Neural cell (in vitro differentiated cells): Measurements from ENCODE around the gene CRY2. TPM values are rescaled to one million over a fixed set of nuclear protein-coding genes. Genes with fewer than 3 reads are reported as not detected.
"Not testable (repeated sequence)": the region's sequence is repeated elsewhere in the genome, so short reads cannot be mapped to it uniquely, and the experiment has no call there.

Experiments
- H2AFZ ChIP-seq: fragments of 200-600, 300-800 bp; sonication (generic), shearing (Covaris generic); 2 replicates; pipeline ENCODE4 v1.6.0; 2014; ENCODE audit warnings: low read depth, mild to moderate bottlenecking, antibody characterized with exemption, low read length, moderate library complexity
- H3F3A ChIP-seq: fragments of 200-600 bp; shearing (Covaris generic); 2 replicates; pipeline ENCODE4 v1.6.1; 2016; ENCODE audit warnings: mild to moderate bottlenecking, moderate library complexity, mixed read lengths, antibody characterized with exemption, low read length; ENCODE audit not compliant: insufficient read depth, poor library complexity, severe bottlenecking
- H3K27ac ChIP-seq: fragments of 200-600, 300-800 bp; sonication (generic), shearing (Covaris generic); 2 replicates; pipeline ENCODE4 v1.5.1; 2014; ENCODE audit warnings: mild to moderate bottlenecking, low read length, moderate library complexity
- H3K27me3 ChIP-seq: fragments of 300-800, 200-600 bp; sonication (generic), shearing (Covaris generic); 2 replicates; pipeline ENCODE4 v1.6.0; 2014; ENCODE audit warnings: mild to moderate bottlenecking, low read depth, low read length, moderate library complexity; ENCODE audit not compliant: insufficient read depth
- H3K36me3 ChIP-seq: fragments of 300-800, 200-600 bp; sonication (generic), shearing (Covaris generic); 2 replicates; pipeline ENCODE4 v1.5.1; 2014; ENCODE audit warnings: mild to moderate bottlenecking, antibody characterized with exemption, low read length, moderate library complexity; ENCODE audit not compliant: insufficient read depth
- H3K4me2 ChIP-seq: fragments of 300-800, 200-600 bp; sonication (generic), shearing (Covaris generic); 2 replicates; pipeline ENCODE4 v1.6.0; 2014; ENCODE audit warnings: mild to moderate bottlenecking, low read length
- H3K4me3 ChIP-seq: fragments of 300-800, 200-600 bp; sonication (generic), shearing (Covaris generic); 2 replicates; pipeline ENCODE4 v1.5.1; 2014; ENCODE audit warnings: mild to moderate bottlenecking, low read length, moderate library complexity
- H3K79me2 ChIP-seq: fragments of 200-600 bp; shearing (Covaris generic); replicated peaks from 2 replicates; pipeline ENCODE4 v1.6.0; 2014; ENCODE audit warnings: mild to moderate bottlenecking, low read length, moderate library complexity; ENCODE audit not compliant: insufficient read depth
- H3K9ac ChIP-seq: fragments of 300-800, 200-600 bp; sonication (generic), shearing (Covaris generic); 2 replicates; pipeline ENCODE4 v1.6.1; 2016; ENCODE audit warnings: mild to moderate bottlenecking, low read length, mixed read lengths
- H3K9me2 ChIP-seq: fragments of 200-600 bp; shearing (Covaris generic); 2 replicates; pipeline ENCODE4 v1.6.1; 2016; ENCODE audit warnings: mild to moderate bottlenecking, low read length, mixed read lengths; ENCODE audit not compliant: insufficient read depth
- H3K9me3 ChIP-seq: fragments of 200-600, 300-800 bp; sonication (generic), shearing (Covaris generic); 2 replicates; pipeline ENCODE4 v1.6.1; 2016; ENCODE audit warnings: mild to moderate bottlenecking, mixed run types, low read length, moderate library complexity, mixed read lengths
- H4K20me1 ChIP-seq: fragments of 200-600 bp; shearing (Covaris generic); 2 replicates; pipeline ENCODE4 v1.6.1; 2016; ENCODE audit warnings: mild to moderate bottlenecking, mixed run types; ENCODE audit not compliant: insufficient read depth
- EP300 ChIP-seq: fragments of 450-650 bp; conservative IDR thresholded peaks from 2 replicates; pipeline ENCODE4 v1.6.1; 2014; ENCODE audit warnings: antibody characterized with exemption, mild to moderate bottlenecking, moderate library complexity; ENCODE audit not compliant: poor library complexity, severe bottlenecking
- EZH2 ChIP-seq: fragments of 200-600, 300-800 bp; shearing (Covaris generic), sonication (generic); IDR thresholded peaks from 2 replicates; pipeline ENCODE4 v1.6.1; 2014; ENCODE audit warnings: antibody characterized with exemption, low read length, borderline replicate concordance, mild to moderate bottlenecking; ENCODE audit not compliant: insufficient read depth, poor library complexity, severe bottlenecking
- MXI1 ChIP-seq: fragments of 450-650 bp; conservative IDR thresholded peaks from 2 replicates; pipeline ENCODE4 v1.6.1; 2014; ENCODE audit warnings: antibody characterized with exemption, mild to moderate bottlenecking; ENCODE audit not compliant: poor library complexity, severe bottlenecking
- POLR2AphosphoS5 ChIP-seq: IDR thresholded peaks from 2 replicates; pipeline ENCODE4 v1.6.1; 2012
- RAD21 ChIP-seq: fragments of 450-650 bp; conservative IDR thresholded peaks from 2 replicates; pipeline ENCODE4 v1.6.1; 2014; ENCODE audit warnings: antibody characterized with exemption, mild to moderate bottlenecking, moderate library complexity
- SMC3 ChIP-seq: fragments of 450-650 bp; conservative IDR thresholded peaks from 2 replicates; pipeline ENCODE4 v1.6.1; 2014; ENCODE audit warnings: antibody characterized with exemption, mild to moderate bottlenecking, moderate library complexity; ENCODE audit not compliant: poor library complexity
- TAF1 ChIP-seq: IDR thresholded peaks from 2 replicates; pipeline ENCODE4 v1.6.1; 2012; ENCODE audit warnings: low read depth
- polyA plus RNA-seq: library from polyadenylated mRNA; depleted of rRNA; stranded (reverse); fragments of >200 nt; gene quantifications from 2 replicates; pipeline ENCODE4 v1.2.3, GENCODE V29; 2014
- TF ChIP-seq, protein P1 (sequence below): IDR thresholded peaks from 2 replicates; pipeline ENCODE4 v1.6.1; 2012; ENCODE audit warnings: borderline replicate concordance
- TF ChIP-seq, protein P2 (sequence below): fragments of 450-650 bp; IDR thresholded peaks from 2 replicates; pipeline ENCODE4 v1.5.1; 2014; ENCODE audit warnings: antibody characterized with exemption, mild to moderate bottlenecking, moderate library complexity; ENCODE audit not compliant: poor library complexity, severe bottlenecking

CRY2 gene
- polyA plus RNA-seq, 1 donor from 2014 or later = 27.8 TPM

DNA sequence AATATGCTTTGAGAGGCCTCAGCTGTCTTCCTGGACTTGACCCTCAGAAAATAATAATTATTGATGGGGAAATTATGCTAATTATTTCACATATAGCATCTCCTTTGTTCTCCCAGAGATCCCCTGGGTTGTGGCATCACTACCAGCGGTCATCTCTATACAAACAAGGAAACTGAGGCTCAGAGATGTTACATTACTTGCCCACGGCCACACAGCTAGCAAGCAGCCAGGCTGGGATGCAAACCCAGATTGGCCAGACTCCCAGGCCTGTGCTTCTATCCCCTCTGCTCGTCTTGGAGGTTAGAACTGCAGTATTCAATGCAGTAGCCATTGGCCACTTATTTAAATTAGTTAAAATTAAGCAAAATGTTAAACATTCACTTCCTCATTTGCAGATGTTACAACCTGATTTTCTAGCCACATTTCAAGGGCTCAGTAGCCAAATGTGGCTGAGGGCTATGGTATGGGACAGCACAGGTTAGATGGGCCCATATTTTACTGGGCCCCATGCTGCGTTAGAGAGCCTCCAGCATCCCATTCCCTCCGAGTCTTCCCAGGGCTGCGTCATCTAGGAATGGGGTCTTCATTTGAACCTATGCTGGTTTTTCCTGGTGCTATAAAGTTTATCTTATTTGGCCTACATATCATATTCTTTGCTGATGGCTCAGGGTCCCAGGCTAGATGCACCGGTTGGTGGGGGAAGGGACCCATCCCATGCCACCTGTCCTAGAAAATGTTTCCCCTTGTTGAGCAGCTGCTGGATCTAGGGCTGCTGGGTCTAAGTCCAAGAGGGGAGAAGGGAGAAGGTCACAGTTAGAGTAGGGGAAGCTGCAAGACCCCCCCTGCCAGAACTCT, 40.1 kb upstream of the CRY2 start:
- Histone ChIP-seq H3K4me3 (peak overlapping the region; percentile 73), H3K27ac (no peak overlapping the region)

DNA sequence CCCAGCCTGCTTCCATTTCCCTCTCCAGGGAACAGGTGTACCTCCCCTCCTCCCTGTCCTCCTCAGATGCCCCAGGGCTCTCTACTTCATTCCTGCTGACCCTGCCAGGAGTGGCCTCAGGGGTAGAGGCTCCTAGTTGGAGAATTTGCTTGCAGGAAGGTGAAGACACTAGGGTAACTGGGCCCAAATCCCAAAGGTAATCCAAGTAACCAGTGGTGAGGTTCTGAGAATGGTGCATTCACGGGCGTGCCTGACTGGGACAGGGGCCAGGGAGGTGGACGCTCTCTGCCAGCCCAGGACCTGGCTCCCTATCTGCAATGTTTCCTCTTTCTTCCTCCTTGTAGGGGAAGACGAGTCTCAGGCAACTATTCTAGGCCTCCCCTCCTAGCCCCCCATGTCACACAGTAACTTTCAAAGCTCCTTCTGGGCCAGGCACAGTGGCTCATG, 39.5 kb upstream of the CRY2 start:
- H4K20me1 ChIP-seq = no peaks in the 10 kb centered on the region
- H3K79me2 ChIP-seq = peaks cover 14% of the 10 kb centered on the region
- no peak for TF ChIP-seq RAD21
- TF ChIP-seq, protein P1, sequence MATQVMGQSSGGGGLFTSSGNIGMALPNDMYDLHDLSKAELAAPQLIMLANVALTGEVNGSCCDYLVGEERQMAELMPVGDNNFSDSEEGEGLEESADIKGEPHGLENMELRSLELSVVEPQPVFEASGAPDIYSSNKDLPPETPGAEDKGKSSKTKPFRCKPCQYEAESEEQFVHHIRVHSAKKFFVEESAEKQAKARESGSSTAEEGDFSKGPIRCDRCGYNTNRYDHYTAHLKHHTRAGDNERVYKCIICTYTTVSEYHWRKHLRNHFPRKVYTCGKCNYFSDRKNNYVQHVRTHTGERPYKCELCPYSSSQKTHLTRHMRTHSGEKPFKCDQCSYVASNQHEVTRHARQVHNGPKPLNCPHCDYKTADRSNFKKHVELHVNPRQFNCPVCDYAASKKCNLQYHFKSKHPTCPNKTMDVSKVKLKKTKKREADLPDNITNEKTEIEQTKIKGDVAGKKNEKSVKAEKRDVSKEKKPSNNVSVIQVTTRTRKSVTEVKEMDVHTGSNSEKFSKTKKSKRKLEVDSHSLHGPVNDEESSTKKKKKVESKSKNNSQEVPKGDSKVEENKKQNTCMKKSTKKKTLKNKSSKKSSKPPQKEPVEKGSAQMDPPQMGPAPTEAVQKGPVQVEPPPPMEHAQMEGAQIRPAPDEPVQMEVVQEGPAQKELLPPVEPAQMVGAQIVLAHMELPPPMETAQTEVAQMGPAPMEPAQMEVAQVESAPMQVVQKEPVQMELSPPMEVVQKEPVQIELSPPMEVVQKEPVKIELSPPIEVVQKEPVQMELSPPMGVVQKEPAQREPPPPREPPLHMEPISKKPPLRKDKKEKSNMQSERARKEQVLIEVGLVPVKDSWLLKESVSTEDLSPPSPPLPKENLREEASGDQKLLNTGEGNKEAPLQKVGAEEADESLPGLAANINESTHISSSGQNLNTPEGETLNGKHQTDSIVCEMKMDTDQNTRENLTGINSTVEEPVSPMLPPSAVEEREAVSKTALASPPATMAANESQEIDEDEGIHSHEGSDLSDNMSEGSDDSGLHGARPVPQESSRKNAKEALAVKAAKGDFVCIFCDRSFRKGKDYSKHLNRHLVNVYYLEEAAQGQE = no peak
- TF ChIP-seq TAF1 = no peak
- TF ChIP-seq, protein P2, sequence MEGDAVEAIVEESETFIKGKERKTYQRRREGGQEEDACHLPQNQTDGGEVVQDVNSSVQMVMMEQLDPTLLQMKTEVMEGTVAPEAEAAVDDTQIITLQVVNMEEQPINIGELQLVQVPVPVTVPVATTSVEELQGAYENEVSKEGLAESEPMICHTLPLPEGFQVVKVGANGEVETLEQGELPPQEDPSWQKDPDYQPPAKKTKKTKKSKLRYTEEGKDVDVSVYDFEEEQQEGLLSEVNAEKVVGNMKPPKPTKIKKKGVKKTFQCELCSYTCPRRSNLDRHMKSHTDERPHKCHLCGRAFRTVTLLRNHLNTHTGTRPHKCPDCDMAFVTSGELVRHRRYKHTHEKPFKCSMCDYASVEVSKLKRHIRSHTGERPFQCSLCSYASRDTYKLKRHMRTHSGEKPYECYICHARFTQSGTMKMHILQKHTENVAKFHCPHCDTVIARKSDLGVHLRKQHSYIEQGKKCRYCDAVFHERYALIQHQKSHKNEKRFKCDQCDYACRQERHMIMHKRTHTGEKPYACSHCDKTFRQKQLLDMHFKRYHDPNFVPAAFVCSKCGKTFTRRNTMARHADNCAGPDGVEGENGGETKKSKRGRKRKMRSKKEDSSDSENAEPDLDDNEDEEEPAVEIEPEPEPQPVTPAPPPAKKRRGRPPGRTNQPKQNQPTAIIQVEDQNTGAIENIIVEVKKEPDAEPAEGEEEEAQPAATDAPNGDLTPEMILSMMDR = no peak
- TF ChIP-seq EP300 = no peak
- TF ChIP-seq EZH2 = no peak
- no peak for TF ChIP-seq SMC3
- TF ChIP-seq MXI1 = no peak
- TF ChIP-seq POLR2AphosphoS5 = no peak
- H3K36me3 ChIP-seq = peaks cover 7% of the 10 kb centered on the region
- H3K9me3 ChIP-seq = no peaks in the 10 kb centered on the region
- H3F3A ChIP-seq = no peaks in the 10 kb centered on the region
- no peaks in the 10 kb centered on the region for H3K9me2 ChIP-seq
- H2AFZ ChIP-seq = no peak overlapping the region
- no peak overlapping the region for H3K9ac ChIP-seq
- H3K27ac ChIP-seq = no peak overlapping the region
- H3K4me2 ChIP-seq = no peak overlapping the region
- H3K4me3 ChIP-seq = peak overlapping the region; percentile 73
- peaks cover 19% of the 10 kb centered on the region for H3K27me3 ChIP-seq

More for the DNA sequence above, 40.1 kb upstream of the CRY2 start:
- no peak overlapping the region for H2AFZ ChIP-seq
- H3K9ac ChIP-seq = no peak overlapping the region
- TF ChIP-seq SMC3 (no peak), EP300 (no peak), MXI1 (no peak), POLR2AphosphoS5 (no peak), EZH2 (no peak), TAF1 (no peak)
- TF ChIP-seq, protein P1 = no peak
- TF ChIP-seq, protein P2 = no peak
- H4K20me1 ChIP-seq = no peaks in the 10 kb centered on the region
- no peaks in the 10 kb centered on the region for H3K9me3 ChIP-seq
- H3K36me3 ChIP-seq = peaks cover 7% of the 10 kb centered on the region
- H3K27me3 ChIP-seq = peaks cover 24% of the 10 kb centered on the region
- peaks cover 14% of the 10 kb centered on the region for H3K79me2 ChIP-seq
- H3K4me2 ChIP-seq = peak overlapping the region; percentile 99
- H3K9me2 ChIP-seq = no peaks in the 10 kb centered on the region
- no peaks in the 10 kb centered on the region for H3F3A ChIP-seq

DNA sequence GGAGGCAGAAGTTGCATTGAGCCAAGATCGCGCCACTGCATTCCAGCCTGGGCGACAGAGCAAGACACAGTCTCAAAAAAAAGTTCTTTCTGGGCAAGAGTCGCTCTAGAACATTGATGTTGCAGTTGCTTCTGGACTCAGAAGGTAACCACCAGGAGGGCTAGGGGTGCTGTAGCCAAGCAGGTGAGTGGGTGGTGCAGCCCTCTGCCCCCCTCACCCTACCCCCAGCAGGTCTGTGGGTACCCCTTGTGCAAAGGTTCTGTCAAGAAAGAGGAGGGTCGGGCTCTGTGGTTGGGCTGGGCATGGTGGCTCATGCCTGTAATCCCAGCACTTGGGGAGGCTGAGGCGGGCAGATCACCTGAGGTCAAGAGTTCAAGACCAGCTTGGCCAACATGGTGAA, 38.8 kb upstream of the CRY2 start:
- not testable (repeated sequence) for H3K9ac ChIP-seq, H4K20me1 ChIP-seq, H3K4me2 ChIP-seq

More for the DNA sequence above, 38.8 kb upstream of the CRY2 start:
- Histone ChIP-seq H3K27me3 (peaks cover 13% of the 10 kb centered on the region), H3K79me2 (peaks cover 14% of the 10 kb centered on the region), H3K4me3 (peak overlapping the region; percentile 73)
- not testable (repeated sequence) for H3K36me3 ChIP-seq, H3K27ac ChIP-seq, H3F3A ChIP-seq, H2AFZ ChIP-seq, H3K9me3 ChIP-seq, H3K9me2 ChIP-seq
